Body of pancreas (tissue), 4 donors: ENCODE results near the gene SELENOM.

ENCODE experiments used
- CTCF ChIP-seq, 7 experiments: fragments of 450-650 bp in 4 of 7; fragments of 200-600 bp in 3 of 7; sonication (generic) in 3 of 7; IDR thresholded peaks; one replicate each; pipeline ENCODE4 v1.5.1; 2016 to 2019; ENCODE audit warnings: antibody characterized with exemption in 7 of 7
- POLR2A ChIP-seq, 3 donors: fragments of 450-650 bp; IDR thresholded peaks; one replicate each; pipeline ENCODE4 v1.6.1; 2016; ENCODE audit warnings: antibody characterized with exemption in 3 of 3, mild to moderate bottlenecking in 2 of 3

DNA sequence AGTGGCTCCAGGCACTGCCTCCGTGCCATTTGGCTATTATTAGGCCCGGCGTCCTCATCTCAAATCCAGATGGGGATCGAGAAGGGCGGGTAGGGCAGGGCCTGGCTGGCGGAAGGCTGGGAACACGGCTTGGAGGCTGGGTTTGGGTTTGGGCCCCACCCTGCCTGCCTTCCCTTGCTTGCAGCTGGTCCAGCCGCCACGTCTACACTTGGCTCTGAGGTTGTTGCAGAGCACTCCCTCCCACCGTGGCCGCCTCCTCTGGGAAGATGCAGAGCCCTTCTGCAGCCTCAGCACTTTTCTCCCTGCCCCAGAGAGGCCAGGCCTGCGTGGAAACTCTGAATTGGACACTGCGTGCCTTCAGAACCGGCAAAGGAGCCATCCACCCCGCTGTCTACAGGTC, 31.4 kb downstream of the SELENOM start:
- no peak for TF ChIP-seq POLR2A (IDR thresholded peaks at IDR 0.05)
- TF ChIP-seq CTCF (IDR thresholded peaks at IDR 0.05), result no peak
